ENCODE measurements around the gene ZNF211.

Gene ZNF211

DNA sequence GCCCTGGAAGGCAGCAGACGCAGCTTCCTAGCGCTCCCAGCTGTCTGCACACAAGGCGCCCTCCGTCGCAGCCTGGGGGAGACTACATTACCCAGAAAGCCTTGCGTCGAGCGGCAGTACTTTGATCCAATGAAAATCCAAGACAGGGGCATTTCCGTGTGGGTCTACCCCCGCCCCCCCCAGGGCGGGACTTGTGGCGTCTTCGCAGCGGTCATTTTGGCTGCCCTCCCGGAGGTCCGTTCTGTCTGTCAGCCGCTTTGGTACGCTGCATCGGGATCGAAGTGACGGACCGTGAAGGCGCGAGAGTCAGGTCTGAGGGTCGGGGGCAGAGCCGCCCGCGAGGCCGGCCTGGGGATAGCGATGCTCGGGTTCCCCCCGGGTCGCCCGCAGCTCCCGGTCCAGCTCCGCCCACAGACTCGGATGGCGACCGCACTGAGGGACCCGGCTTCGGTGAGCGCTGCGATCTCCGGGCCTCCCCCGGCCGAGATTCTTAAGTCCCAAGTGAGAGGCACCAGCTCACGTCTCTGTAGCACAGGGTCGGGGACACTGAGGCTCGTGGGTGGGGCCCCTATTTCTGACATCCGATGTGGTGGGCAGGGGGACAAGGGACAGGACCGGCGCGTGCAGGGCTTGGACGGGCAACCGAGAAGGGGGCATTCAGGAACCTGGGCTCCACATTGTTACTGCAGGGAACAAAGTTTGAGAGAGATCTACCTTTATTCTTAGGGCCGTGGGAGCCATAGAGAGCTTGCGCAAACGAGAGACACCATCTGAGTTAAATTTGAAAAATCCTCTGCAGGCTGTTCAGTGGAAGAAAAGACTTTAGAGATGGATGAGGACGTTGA is at the start of gene ZNF211:
Gene ZNF211 (plus strand): TSS at position 182 of the 845 bp plus-strand sequence. CDS start 179 bp downstream, at position 361.
- peak; percentile 61 to 82 for DNase-seq (ENCODE audit: low read depth in 2 of 2, low spot score in 1 of 2)

DNA sequence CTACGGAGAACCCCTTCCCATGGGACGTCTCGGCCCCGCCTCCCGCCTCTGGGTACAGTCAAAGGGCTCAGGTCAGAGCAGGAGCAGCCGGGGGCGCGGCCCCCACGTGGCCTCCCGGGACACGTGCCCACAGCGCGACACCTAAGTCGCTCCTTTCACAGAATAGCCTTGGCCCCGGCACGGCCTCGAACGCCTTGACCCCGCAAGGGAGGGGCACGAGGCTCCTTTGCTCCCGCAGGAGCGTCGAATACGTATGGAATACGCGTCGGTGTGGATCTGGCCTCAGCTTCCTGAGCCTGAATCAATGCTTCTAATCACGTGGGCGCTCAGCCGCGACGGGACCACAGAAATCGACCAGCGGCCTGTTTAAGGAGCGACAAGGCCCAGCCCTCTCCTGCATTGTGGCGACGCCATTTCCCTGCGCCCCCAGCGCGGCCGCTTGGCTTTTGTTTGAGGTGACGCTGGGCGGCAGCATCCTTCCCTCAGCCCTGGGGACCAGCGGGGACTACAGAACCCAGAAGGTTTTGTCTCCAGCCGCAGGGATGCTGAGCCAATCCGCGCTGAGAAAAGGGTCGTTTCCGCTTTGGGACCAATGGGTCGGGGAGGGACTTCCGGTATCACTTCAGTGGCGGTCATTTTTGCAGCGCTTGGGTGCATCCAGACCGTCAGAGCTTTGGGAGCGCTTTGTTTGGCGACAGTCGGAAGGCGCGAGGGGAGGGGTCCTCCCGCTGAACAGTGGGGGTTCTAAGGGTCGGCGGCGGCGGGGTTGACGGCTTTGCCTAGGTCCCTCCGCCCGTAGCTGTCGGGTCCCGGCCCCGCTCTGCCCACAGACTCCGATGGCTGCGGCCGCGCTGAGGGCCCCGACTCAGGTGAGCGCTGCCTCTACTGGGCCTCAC is 49.2 kb upstream of the ZNF211 start, which contains the start of gene ZIK1:
Gene ZIK1 (plus strand): TSS at position 625 of the 896 bp plus-strand sequence. CDS start 212 bp downstream, at position 837.
- peak; percentile 65 to 76 for DNase-seq (ENCODE audit: low read depth in 2 of 2, low spot score in 1 of 2)

DNA sequence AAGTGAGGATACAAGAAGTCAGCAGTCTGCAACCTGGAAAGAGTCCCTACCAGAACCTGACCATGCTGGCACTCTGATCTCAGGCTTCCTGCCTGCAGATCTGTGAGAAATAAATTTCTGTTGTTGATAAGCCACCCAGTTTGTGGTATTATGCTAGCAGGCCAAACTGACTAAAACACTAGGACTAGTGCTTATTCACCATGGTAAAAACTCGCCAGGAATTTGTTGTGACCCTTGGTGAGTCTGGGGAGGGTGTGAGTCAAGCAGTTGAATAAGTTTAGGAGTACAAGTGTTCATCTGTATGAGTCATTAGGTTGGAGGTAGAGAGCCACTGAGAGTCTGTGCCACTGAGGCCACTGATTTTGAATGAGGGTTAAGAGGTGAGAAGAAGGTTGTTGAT is 45.4 kb upstream of the ZNF211 start:
- no peak for DNase-seq (ENCODE audit: low read depth in 2 of 2, low spot score in 1 of 2)

DNA sequence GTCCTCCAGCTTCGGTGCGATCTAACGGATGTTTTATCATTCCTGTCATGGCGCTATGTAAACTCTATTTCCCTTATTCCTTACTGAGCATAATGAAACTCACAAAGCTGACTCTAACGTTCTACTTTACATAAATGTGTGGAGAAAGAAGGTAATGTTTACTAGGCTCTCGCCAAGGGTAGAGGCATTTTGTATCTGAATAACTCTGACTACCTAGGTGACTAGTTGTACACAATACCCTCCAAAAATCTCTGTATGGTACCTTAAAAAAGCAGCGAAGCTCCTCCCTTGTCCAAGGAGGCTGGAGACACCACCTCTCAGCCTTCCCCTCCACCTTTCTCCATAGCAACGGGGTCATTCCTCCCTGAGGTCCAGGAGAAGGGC is 33.6 kb upstream of the ZNF211 start:
- no peak for DNase-seq (ENCODE audit: low read depth in 2 of 2, low spot score in 1 of 2)

DNA sequence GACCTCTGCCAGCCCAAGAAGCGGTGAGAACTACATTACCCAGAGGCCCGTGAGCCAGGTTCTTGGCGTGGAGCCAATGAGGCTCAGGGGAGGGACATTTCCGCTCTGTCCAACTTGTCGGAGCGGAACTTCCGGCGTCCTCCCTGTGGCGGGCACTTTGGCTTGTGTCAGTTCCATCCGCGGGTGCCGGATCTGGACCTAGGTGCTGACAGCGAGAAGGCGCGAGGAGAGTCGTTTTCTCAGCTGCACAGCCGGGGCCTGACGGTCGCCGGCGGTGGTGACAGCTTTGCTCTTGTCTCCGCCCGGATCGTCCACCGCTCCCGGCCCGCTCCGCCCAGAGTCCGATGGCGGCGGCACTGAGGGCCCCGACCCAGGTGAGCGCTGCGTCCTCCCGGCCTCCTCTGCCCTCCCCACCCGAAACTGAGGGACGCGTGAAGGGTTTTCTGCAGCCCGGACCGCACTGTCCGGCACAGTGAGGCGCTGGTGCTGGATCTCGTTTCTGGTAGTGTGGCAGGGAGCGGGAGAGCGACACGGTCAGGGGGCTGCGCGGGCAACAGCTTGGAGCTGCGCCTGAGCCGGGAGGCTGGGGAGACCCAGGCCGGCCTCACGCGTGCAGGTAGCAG is 33.1 kb upstream of the ZNF211 start, which contains the start of gene ZNF530:
Gene ZNF530 (plus strand): TSS at position 125 of the 623 bp plus-strand sequence. CDS start 4,461 bp downstream, outside the sequence.
- peak; percentile 68 to 71 for DNase-seq (ENCODE audit: low read depth in 2 of 2, low spot score in 1 of 2)

DNA sequence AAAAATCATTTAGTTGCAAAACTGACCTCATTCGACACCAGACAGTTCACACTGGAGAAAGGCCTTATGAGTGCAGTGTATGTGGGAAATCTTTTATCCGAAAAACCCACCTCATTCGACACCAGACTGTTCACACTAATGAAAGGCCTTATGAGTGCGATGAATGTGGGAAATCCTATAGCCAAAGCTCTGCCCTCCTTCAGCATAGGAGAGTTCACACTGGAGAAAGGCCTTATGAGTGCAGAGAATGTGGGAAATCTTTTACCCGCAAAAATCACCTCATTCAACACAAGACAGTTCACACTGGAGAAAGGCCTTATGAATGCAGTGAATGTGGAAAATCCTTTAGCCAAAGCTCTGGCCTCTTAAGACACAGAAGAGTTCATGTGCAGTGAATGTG is 26.0 kb upstream of the ZNF211 start:
- DNase-seq (ENCODE audit: low read depth in 2 of 2, low spot score in 1 of 2) = no peak

DNA sequence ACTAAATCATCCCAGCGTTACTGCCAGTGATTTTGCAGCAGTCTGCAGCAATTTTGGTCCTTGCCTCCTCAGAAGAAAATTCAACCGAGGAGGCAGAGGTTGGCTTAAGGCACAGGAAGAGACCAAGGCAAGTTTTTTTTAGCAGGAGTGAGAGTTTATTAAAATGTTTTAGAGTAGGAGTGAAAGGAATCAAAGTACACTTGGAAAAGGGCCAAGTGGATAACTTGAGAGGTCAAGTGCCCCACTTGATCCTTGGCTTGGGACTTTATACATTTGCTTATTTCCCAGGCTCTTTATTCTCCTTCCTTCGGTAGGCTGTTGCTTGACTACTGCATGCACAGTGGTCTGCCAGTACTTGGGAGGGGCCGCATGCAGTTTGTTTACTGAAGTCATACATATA is 21.9 kb upstream of the ZNF211 start:
- DNase-seq (ENCODE audit: low read depth in 2 of 2, low spot score in 1 of 2) = no peak

DNA sequence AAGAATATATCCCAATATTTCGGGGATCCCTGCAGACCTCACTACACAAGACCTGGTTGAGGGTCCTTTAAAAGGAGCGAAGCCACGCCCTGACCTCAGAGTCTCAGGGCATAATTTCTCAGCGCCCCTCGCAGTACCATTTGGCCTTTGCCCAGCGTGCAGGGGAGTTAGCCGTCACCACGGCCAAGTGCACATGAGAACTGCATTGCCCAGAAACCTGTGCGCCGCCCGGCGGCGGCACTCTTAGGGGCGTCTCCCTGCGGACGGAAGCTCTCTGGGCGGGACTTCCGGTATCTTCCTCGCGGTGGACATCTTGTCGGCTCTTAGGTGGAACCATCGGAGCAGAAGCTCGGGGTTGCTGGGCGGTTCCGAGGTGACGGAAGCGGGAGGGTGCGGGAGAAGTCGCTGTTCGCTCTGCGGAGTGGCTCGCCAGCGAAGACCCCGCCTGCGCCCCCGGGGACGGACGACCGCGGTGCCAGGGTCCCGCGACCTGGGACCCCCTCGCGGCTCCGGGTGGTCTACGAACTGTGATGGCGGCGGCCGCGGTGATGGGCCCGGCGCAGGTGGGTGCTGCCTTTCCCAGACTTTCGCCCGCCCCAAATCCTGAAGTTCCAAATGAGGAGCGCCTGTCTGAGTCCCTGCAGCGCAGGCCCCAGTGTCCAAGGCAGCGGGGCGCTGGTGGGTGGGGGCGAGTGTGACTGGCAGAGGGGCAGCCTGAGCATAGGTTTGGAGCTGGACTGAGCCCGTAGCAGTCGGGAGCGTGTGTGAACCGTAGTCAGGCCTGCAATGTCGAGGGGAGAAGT is 18.8 kb upstream of the ZNF211 start, which contains the start of gene ZNF134:
Gene ZNF134 (plus strand): TSS at position 302 of the 803 bp plus-strand sequence. CDS start 5,227 bp downstream, outside the sequence.
- peak; percentile 77 to 79 for DNase-seq (ENCODE audit: low read depth in 2 of 2, low spot score in 1 of 2)

DNA sequence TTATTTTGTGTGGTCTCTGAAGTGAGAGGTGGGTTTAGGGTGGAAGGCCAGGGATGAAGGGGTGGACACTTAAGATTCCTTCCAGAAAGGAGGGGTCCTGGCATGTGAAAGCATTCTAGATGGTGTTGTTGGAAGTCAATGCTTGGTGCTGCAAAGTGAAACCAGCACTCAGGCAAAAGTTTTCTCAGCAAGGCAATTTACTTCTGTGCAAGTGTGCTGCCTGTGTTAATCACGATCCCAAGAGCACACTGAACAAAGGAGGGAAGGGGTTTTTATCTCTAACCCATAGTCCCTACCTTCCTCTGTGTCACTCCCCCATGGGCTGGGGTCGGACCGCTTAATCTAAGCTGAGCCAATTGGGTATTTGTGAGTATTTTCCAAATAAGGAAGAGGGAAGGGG is 17.6 kb upstream of the ZNF211 start:
- no peak for DNase-seq (ENCODE audit: low read depth in 2 of 2, low spot score in 1 of 2)

DNA sequence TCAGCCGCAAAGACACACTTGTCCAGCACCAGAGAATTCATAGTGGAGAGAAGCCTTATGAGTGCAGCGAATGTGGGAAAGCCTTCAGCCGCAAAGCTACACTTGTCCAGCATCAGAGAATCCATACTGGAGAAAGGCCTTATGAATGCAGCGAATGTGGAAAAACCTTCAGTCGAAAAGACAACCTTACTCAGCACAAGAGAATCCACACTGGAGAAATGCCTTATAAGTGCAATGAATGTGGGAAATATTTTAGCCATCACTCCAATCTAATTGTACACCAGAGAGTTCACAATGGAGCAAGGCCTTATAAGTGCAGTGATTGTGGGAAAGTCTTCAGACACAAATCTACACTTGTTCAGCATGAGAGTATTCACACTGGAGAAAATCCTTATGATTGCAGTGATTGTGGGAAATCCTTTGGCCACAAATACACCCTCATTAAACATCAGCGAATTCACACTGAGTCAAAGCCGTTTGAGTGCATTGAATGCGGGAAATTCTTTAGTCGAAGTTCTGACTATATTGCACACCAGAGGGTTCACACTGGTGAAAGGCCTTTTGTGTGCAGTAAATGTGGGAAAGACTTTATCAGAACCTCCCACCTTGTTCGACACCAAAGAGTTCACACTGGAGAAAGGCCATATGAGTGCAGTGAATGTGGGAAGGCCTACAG is 12.2 kb upstream of the ZNF211 start:
- DNase-seq (ENCODE audit: low read depth in 2 of 2, low spot score in 1 of 2) = no peak

DNA sequence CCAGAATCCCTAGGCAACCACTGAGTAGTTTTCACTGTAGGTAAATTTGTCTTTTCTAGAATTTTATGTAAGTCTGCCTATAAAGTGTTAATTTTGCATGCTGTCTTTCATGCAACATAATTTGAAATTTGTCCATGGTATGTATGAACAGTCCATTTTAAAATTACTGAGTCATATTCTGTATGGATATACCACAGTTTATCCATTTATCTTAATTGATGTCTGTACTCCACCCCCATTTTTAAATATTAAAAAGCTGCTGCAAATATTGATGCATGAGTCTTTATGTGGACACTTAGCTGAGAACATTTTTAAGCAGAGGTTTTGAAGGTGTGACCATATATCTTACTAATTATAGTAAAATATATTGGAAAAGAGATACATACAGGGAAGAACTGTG is 9.9 kb upstream of the ZNF211 start:
- no peak for DNase-seq (ENCODE audit: low read depth in 2 of 2, low spot score in 1 of 2)

DNA sequence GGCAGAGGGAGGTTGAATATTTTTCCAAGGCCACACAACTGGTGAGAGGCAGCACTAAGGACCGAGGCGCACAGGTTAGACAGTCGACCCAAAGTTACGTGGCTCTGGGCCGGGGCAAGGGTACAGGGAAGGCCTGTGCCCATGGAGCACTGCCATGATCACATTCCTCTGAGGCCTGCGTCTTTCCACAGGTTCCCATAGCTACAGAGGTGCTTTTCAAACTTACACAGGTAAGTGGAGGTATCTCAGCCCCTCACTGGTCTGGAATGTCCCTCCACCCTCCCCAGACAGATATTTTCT is 814 bp downstream of the ZNF211 start:
- no peak for DNase-seq (ENCODE audit: low read depth in 2 of 2, low spot score in 1 of 2)

DNA sequence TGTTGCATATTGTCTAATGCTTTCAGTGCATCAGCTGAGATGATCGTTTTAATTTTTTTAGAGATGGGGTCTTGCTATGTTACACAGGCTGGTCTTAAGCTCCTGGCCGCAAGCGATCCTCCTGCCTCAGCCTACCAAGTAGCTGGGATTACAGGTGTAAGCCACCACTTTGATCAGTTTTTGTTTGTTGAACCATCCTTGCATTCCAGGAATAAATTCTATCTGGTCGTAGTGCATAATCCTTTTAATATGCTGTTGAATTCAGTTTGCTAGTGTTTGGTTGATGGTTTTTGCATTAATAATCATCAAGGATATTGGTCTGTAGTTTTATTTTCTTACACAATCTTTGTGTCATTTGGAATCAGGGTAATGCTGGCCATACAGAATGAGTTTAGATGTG is 4.4 kb downstream of the ZNF211 start:
- DNase-seq (ENCODE audit: low read depth in 2 of 2, low spot score in 1 of 2) = no peak

DNA sequence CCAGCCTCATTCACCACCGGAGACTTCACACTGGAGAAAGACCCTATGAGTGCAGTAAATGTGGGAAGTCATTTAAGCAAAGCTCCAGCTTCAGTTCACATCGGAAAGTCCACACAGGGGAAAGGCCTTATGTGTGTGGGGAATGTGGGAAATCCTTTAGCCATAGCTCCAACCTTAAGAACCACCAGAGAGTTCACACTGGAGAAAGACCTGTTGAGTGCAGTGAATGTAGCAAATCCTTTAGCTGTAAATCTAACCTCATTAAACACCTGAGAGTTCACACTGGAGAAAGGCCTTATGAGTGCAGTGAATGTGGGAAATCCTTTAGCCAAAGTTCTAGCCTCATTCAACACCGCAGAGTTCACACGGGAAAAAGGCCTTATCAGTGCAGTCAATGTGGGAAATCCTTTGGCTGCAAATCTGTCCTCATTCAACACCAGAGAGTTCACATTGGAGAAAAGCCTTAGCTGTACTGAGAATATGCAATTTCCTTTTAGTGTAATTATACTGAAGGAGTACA is 8.8 kb downstream of the ZNF211 start:
- DNase-seq (ENCODE audit: low read depth in 2 of 2, low spot score in 1 of 2) = no peak

DNA sequence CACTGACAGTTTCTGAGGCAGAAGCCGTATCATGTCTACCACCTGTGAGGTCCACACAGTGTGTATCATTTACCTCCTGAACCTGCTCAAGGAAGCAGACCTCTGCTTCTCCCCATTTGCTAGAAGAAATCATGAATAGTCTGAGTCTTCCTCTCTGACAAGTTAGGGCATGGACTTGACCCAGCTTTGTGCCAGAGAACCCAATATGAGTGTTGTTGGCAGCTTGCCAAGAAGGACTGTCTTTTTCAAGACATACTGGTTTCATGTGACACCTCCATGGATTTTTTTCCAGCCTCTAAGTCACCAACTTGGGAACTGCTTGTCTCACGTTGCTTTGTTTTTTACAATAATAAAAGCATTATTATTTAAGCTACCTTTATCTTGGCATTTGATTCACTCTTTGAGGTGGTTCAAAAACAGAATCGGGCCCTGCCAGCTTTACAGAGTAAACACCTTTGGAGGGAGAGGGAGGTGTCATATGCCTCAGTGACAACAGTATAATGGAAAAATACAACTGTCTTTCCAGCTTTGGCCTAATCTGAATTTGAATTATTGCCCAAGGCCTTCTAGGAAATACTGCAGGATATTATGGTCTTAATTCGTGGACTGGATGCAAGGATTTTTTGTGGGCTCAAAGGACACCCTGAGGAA is 9.6 kb downstream of the ZNF211 start:
- no peak for DNase-seq (ENCODE audit: low read depth in 2 of 2, low spot score in 1 of 2)

DNA sequence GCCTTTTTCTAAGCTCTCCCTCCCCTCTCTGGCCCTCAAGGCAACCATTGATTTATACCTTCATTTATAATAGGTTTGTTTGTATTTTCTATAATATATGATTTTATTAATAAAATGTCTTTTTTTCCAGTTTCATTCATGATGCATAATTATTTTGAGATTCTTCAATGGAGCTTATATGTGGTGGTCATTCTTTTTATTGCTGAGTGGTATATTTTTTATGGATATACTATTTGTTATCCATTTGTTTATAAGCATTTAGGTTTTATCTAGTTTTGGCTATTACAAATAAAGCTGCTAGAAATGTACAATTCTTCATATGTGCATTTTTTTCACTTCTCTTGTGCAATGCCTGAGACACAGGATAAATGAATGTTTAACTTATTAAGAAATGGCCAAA is 10.8 kb downstream of the ZNF211 start:
- DNase-seq (ENCODE audit: low read depth in 2 of 2, low spot score in 1 of 2) = no peak

DNA sequence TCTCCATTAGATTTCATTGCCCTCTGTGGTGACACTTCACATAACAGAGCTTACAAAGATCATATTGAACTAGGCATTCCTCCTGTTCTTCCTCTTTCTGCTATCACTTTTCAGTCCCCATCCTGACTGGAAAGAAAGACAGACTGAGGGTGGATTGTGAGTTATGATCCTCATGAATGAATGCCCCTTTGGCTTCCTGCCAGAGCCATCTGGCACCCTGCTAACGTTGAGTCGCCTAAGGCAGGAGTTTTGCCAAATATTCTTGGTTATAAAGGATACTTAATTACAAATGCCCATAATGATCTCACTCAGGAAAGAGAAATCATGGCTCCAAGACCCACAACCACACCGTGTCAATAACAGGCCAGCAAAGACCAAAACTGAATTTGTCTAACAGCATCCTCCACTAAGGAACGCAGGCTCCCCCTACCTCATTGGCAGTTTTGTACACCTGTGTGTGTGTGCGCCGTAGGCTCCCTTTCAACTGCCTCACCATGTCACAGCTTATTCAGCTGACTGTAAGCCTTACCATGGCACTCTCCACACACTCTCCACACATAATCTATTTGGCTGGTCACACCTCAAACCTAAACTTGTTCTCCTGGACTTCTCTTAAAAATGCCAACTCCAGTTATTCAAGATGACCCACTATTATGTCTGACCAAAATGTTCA is 15.5 kb downstream of the ZNF211 start:
- no peak for DNase-seq (ENCODE audit: low read depth in 2 of 2, low spot score in 1 of 2)

DNA sequence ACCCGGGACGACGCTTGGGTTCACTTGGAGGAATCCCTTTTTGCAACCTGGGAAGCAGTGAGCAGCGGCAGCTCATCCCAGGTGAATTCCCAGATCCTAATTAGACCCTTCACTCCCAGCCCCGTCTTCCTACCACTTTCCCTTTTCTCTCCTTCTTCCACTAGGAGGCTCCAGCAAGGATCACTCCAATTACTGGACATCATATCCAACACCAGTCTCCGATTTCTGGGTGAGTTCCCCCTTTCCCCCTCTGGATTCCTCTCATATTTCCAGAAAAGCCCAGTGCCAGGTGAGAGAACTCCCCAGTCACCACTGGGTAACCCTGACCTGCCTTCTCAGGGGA is 18.7 kb downstream of the ZNF211 start:
- no peak for DNase-seq (ENCODE audit: low read depth in 2 of 2, low spot score in 1 of 2)

DNA sequence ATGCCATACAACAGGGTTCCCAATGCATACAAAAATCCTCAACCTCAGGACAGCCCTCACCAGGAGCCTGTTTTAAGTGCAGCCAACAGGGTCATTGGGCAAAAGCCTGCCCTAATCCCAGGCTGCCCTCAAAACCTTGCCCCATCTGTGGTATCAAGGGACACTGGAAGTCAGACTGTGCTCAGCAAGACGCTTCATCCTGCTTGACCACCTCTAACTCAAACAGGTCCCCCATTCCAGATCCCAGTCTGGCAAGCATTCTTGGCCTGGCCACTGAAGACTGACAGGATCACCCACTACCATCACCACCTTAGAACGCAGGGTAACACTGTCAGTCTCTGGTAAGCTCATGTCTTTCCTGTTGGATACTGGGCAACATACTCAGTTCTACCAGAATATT is 20.7 kb downstream of the ZNF211 start:
- no peak for DNase-seq (ENCODE audit: low read depth in 2 of 2, low spot score in 1 of 2)

All from stimulated activated CD8-positive, alpha-beta memory T cell treated with anti-CD3 and anti-CD28 coated beads, Interleukin-4, amount 100 ng/mL, for 4 hours (primary cell).